Skeletal muscle tissue (tissue), 4 donors: ENCODE results near the gene GALNT9. TPM values are rescaled to one million over a fixed set of nuclear protein-coding genes. Genes with fewer than 3 reads are reported as not detected.

Experiments
- H3K27ac ChIP-seq: one replicate; pipeline ENCODE4 v1.7.0; 2013; ENCODE audit warnings: mild to moderate bottlenecking, low read depth, low read length, inconsistent platforms
- H3K27me3 ChIP-seq, 3 donors: one replicate each; pipeline ENCODE4 v1.7.0; 2013; ENCODE audit warnings: low read length in 3 of 3; ENCODE audit not compliant: control insufficient read depth in 3 of 3, insufficient read depth in 3 of 3
- H3K36me3 ChIP-seq, 3 donors: one replicate each; pipeline ENCODE4 v1.7.0; 2013; ENCODE audit warnings: low read length in 3 of 3; ENCODE audit not compliant: control insufficient read depth in 3 of 3, insufficient read depth in 3 of 3
- H3K4me1 ChIP-seq, 3 donors: one replicate each; pipeline ENCODE4 v1.7.0; 2013; ENCODE audit warnings: low read length in 3 of 3, mild to moderate bottlenecking in 3 of 3; ENCODE audit not compliant: control insufficient read depth in 3 of 3, insufficient read depth in 3 of 3
- H3K4me3 ChIP-seq, 3 donors: one replicate each; pipeline ENCODE4 v1.7.0; 2013; ENCODE audit warnings: low read length in 3 of 3
- H3K9ac ChIP-seq, 3 donors: one replicate each; pipeline ENCODE4 v1.7.0; 2013; ENCODE audit warnings: low read length in 3 of 3, mild to moderate bottlenecking in 3 of 3, moderate library complexity in 2 of 3, low read depth in 1 of 3
- H3K9me3 ChIP-seq, 3 donors: one replicate each; pipeline ENCODE4 v1.7.0; 2013; ENCODE audit warnings: low read length in 3 of 3; ENCODE audit not compliant: control insufficient read depth in 3 of 3
- total RNA-seq: library from RNA; depleted of rRNA; stranded (reverse); fragments of >200 nt; gene quantifications from one replicate; pipeline ENCODE4 v1.2.3, GENCODE V29; 2014
- donor health status: Osteomylitis.

Gene GALNT9
- total RNA-seq, 1 donor from 2014 or later = 0.52 TPM

- Histone ChIP-seq H3K27me3 (peaks cover 9 to 26% (median 19%) of the 10 kb centered on the region in 3 donors), H3K9me3 (no peaks in the 10 kb centered on the region), H3K9ac (no peak overlapping the region), H3K4me1 (no peaks in the 10 kb centered on the region), H3K27ac (no peak overlapping the region), H3K4me3 (no peak overlapping the region), H3K36me3 (no peaks in the 10 kb centered on the region)
These were observed 90.9 kb downstream of the GALNT9 start for GRCh38 chr12:132238488-132238854.

DNA sequence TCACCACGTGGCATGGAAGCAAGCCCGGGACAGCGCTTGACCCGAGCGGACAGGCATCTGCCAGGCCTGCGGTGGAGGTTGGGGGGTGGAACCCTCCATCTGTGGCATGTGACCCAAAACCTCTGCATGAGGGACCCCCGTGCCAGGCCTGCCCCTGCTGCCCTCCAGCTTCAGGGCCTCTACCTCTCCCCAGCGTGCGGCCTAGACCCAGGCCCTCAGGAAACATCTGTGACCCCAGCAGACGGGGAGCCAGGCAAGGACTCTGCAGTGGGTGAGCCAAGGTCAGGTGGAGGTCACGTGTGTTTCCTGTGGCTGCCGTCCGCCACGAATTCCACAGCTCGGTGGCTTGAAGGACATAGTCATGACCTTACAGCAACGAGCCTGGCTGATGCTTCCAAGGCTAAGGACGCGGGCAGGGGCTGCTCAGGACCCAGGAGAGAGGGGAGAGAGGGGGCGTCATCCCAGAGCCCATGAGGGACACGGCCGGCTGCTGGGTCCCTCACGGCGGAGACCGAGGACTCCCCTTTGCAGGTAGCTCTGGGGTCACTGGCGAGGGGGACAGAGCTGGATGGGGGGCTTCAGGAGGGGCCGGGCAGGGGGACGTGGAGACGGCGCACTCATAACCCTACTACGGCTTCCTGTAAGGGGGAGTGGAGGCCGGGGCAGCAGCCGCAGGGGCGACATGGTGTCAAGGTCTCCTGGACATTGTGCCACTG lies 91.5 kb downstream of the GALNT9 start:
- Histone ChIP-seq H3K27ac (no peak overlapping the region), H3K9ac (no peak overlapping the region), H3K36me3 (no peaks in the 10 kb centered on the region), H3K4me1 (no peaks in the 10 kb centered on the region), H3K27me3 (peaks cover 9 to 26% (median 19%) of the 10 kb centered on the region in 3 donors), H3K4me3 (no peak overlapping the region), H3K9me3 (no peaks in the 10 kb centered on the region)

DNA sequence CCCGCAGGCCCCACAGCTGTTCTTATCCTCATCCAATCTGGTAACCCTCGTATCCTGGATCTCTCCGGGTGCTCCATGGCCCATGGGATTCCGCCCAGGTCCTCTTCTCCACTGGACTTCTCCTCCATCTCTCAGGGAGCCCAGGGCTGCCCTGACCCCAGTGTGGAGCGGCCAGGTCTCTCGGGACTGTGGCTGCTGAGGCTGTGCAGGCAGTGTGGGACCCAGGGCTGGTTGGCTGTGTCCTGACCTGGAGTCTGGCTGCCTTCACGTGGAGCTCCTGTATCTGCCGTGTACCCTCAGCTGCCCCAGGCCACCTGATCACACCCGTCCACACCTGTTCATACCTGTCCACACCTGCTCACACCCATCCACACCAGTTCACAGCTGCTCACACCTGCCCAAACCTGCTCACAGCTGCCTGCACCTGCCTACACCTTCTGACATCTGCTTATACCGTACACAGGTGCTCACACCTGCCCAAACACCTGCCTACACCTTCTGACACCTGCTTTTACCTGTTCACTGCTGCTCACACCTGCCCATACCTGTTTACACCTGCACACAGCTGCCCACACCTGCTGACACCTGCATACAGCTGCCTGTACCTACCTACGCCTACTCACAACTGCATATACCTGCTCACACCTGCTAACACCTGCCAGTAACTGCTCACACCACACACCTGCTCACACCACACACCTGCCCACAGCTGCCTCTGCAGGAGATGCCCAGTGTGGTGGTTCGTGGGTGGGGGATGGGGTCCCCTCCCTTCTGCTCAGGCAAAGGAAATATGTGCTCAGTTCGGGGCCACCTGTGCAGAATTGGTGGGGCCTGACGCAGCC lies 92.2 kb downstream of the GALNT9 start:
- Histone ChIP-seq H3K27me3 (peaks cover 9 to 26% (median 19%) of the 10 kb centered on the region in 3 donors), H3K27ac (no peak overlapping the region), H3K9ac (no peak overlapping the region), H3K36me3 (no peaks in the 10 kb centered on the region), H3K9me3 (no peaks in the 10 kb centered on the region), H3K4me3 (no peak overlapping the region), H3K4me1 (no peaks in the 10 kb centered on the region)

GRCh38 chr12:132236129-132236929 lies 93.1 kb downstream of the GALNT9 start:
- no peak overlapping the region for H3K4me3 ChIP-seq
- H3K9me3 ChIP-seq = no peaks in the 10 kb centered on the region
- H3K4me1 ChIP-seq = no peaks in the 10 kb centered on the region
- H3K27me3 ChIP-seq = peaks cover 9 to 26% (median 19%) of the 10 kb centered on the region in 3 donors
- no peak overlapping the region for H3K27ac ChIP-seq
- H3K9ac ChIP-seq = no peak overlapping the region
- H3K36me3 ChIP-seq = no peaks in the 10 kb centered on the region

- Histone ChIP-seq H3K27ac (no peak overlapping the region), H3K9me3 (no peaks in the 10 kb centered on the region), H3K9ac (no peak overlapping the region), H3K4me1 (no peaks in the 10 kb centered on the region), H3K4me3 (no peak overlapping the region), H3K36me3 (no peaks in the 10 kb centered on the region), H3K27me3 (peaks cover 14 to 32% (median 24%) of the 10 kb centered on the region in 3 donors)
These were observed 94.1 kb downstream of the GALNT9 start for GRCh38 chr12:132235116-132235820.

DNA sequence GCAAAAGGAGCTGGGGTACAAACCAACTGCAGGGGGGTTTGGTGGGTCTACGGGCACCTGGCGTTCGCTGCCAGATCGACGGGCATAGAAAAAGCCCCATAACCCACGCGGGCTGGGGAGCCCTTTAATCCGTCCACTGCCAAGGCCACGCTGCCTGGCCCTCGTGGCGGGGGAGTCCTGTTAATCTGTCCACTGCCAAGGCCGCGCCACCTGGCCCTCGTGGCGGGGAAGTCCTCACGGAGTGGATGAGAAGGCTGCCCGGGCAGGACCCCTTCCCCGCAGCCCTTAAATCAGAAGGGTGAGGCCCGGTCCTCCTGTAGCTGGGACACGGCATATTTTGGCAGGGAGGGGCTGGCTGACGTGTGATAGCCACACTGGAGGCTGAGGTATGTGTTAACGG lies 99.0 kb downstream of the GALNT9 start:
- no peaks in the 10 kb centered on the region for H3K36me3 ChIP-seq
- no peak overlapping the region for H3K4me3 ChIP-seq
- H3K4me1 ChIP-seq = no peaks in the 10 kb centered on the region
- no peak overlapping the region for H3K27ac ChIP-seq
- H3K9me3 ChIP-seq = no peaks in the 10 kb centered on the region
- peaks cover 50 to 58% (median 53%) of the 10 kb centered on the region in 3 donors for H3K27me3 ChIP-seq
- H3K9ac ChIP-seq = no peak overlapping the region

- Histone ChIP-seq H3K27ac (no peak overlapping the region), H3K4me3 (no peak overlapping the region), H3K36me3 (no peaks in the 10 kb centered on the region), H3K9me3 (no peaks in the 10 kb centered on the region), H3K27me3 (peaks cover 50 to 59% (median 57%) of the 10 kb centered on the region in 3 donors), H3K9ac (no peak overlapping the region), H3K4me1 (no peaks in the 10 kb centered on the region)
These were observed 99.5 kb downstream of the GALNT9 start for GRCh38 chr12:132229926-132230325.

DNA sequence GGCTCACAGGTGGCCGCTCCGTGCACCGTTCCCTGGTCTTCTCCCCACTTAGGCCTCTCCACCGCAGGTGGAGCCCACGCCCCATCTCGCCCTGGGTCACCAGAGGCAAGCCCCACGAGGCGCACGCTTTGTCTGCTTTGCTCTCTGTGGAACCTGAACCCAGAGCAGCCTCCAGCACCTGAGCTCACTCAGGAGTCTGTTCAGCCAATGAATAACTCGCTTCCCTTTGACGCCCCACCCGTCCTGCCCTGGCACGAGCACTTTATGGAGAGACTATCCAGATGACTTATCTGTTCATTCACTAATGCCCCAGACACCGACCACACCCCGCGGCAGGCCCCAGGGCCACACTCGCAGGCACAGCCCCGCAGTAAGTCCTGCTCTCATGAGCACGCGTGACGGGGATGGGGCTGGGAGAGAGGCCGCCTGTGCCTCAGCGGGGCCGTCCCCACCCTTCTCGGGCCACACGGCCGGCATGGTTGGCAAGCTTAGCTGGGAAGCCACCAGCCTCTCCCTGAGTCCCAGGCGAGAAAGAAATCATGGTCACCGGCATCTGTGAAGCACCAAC lies 100.1 kb downstream of the GALNT9 start:
- no peak overlapping the region for H3K27ac ChIP-seq
- H3K9ac ChIP-seq = no peak overlapping the region
- no peak overlapping the region for H3K4me3 ChIP-seq
- H3K36me3 ChIP-seq = no peaks in the 10 kb centered on the region
- H3K9me3 ChIP-seq = no peaks in the 10 kb centered on the region
- no peaks in the 10 kb centered on the region for H3K4me1 ChIP-seq
- H3K27me3 ChIP-seq = peaks cover 54 to 64% (median 58%) of the 10 kb centered on the region in 3 donors

GRCh38 chr12:132228476-132229192 lies 100.8 kb downstream of the GALNT9 start:
- Histone ChIP-seq H3K9me3 (no peaks in the 10 kb centered on the region), H3K27me3 (peaks cover 54 to 64% (median 58%) of the 10 kb centered on the region in 3 donors), H3K9ac (no peak overlapping the region), H3K27ac (no peak overlapping the region), H3K36me3 (no peaks in the 10 kb centered on the region), H3K4me1 (no peaks in the 10 kb centered on the region), H3K4me3 (no peak overlapping the region)
